IMR-90 (cell line): ENCODE data around the gene STARD8. TPM values are rescaled to one million over a fixed set of nuclear protein-coding genes. Genes with fewer than 3 reads are reported as not detected.

Experiments
- ATAC-seq: fragments of 200-7000 bp; cut with Tn5 transposase; 2 replicates; pipeline ENCODE4 v1.9.1; 2020; ENCODE audit warnings: low read depth, mild to moderate bottlenecking, moderate library complexity
- BruUV-seq: library from RNA; stranded (reverse); fragments of 400-500 nt; replicated peaks from 2 replicates; lab custom pipeline; 2021; lab: Mats Ljungman, UMichigan
- CTCF ChIA-PET: fragments of 300-600 bp; formaldehyde crosslinking; extraction: SDS; loops from one replicate; lab custom pipeline; 2021; ENCODE audit warnings: antibody characterized with exemption; lab: Yijun Ruan, JAX
- POLR2A ChIA-PET: fragments of 300-600 bp; sonication (Branson Sonifier 250); formaldehyde crosslinking; loops from one replicate; lab custom pipeline; 2022; ENCODE audit warnings: antibody characterized with exemption; ENCODE audit not compliant: unreplicated experiment; lab: Charles Lee
- DNase-seq: peaks from one replicate; pipeline ENCODE4 v3.0.0; 2013
- H2AFZ ChIP-seq: replicated peaks from 2 replicates; pipeline ENCODE3; 2013; ENCODE audit warnings: low read length, mild to moderate bottlenecking; ENCODE audit not compliant: poor library complexity
- H2AK5ac ChIP-seq: 2 replicates; pipeline ENCODE4 v1.6.1; 2013; ENCODE audit warnings: low read depth, low read length, inconsistent platforms
- H2AK9ac ChIP-seq: replicated peaks from 2 replicates; pipeline ENCODE3; 2013; ENCODE audit warnings: mild to moderate bottlenecking, low read depth, low read length, moderate library complexity; ENCODE audit not compliant: poor library complexity
- H2BK120ac ChIP-seq: 2 replicates; pipeline ENCODE4 v1.6.1; 2013; ENCODE audit warnings: low read depth, low read length, inconsistent platforms
- H2BK15ac ChIP-seq: 3 replicates; pipeline ENCODE4 v1.6.1; 2013; ENCODE audit warnings: low read depth, low read length, inconsistent platforms
- H2BK20ac ChIP-seq: 2 replicates; pipeline ENCODE4 v1.6.1; 2013; ENCODE audit warnings: low read depth, mild to moderate bottlenecking, inconsistent platforms, low read length, moderate library complexity
- H2BK5ac ChIP-seq: 2 replicates; pipeline ENCODE4 v1.6.1; 2013; ENCODE audit warnings: mild to moderate bottlenecking, low read depth, low read length, inconsistent platforms; ENCODE audit not compliant: poor library complexity, severe bottlenecking
- H3K14ac ChIP-seq: replicated peaks from 2 replicates; pipeline ENCODE4 v1.6.1; 2013; ENCODE audit warnings: low read depth, low read length, inconsistent platforms
- H3K18ac ChIP-seq: 2 replicates; pipeline ENCODE4 v1.6.1; 2013; ENCODE audit warnings: low read depth, low read length, control low read depth
- H3K23ac ChIP-seq: 2 replicates; pipeline ENCODE4 v1.6.1; 2013; ENCODE audit warnings: low read depth, low read length, inconsistent platforms
- H3K27ac ChIP-seq: 2 replicates; pipeline ENCODE4 v1.5.1; 2013; ENCODE audit warnings: mild to moderate bottlenecking, control low read depth, low read length; ENCODE audit not compliant: insufficient read depth
- H3K27me3 ChIP-seq: 2 replicates; pipeline ENCODE4 v1.6.1; 2013; ENCODE audit warnings: low read length; ENCODE audit not compliant: control insufficient read depth, insufficient read depth
- H3K36me3 ChIP-seq: 2 replicates; pipeline ENCODE4 v1.6.1; 2013; ENCODE audit warnings: low read length, mixed read lengths; ENCODE audit not compliant: control insufficient read depth, insufficient read depth
- H3K4ac ChIP-seq: 2 replicates; pipeline ENCODE4 v1.6.1; 2013; ENCODE audit warnings: low read depth, low read length, inconsistent platforms
- H3K4me1 ChIP-seq: 2 replicates; pipeline ENCODE4 v1.6.1; 2013; ENCODE audit warnings: low read length, mixed read lengths; ENCODE audit not compliant: control insufficient read depth, insufficient read depth
- H3K4me2 ChIP-seq: 2 replicates; pipeline ENCODE4 v1.6.1; 2013; ENCODE audit warnings: low read depth, mild to moderate bottlenecking, control low read depth, low read length, moderate library complexity
- H3K4me3 ChIP-seq: 2 replicates; pipeline ENCODE4 v1.5.1; 2013; ENCODE audit warnings: low read depth, mild to moderate bottlenecking, control low read depth, low read length, moderate library complexity; ENCODE audit not compliant: insufficient read depth
- H3K56ac ChIP-seq: 2 replicates; pipeline ENCODE4 v1.6.1; 2013; ENCODE audit warnings: low read length, inconsistent platforms; ENCODE audit not compliant: insufficient read depth; ENCODE audit errors: extremely low read depth
- H3K79me1 ChIP-seq, 2 experiments: 2 replicates each; pipeline ENCODE4 v1.6.1; 2013; ENCODE audit warnings: low read length in 2 of 2, inconsistent platforms in 1 of 2, low read depth in 1 of 2
- H3K9ac ChIP-seq: 2 replicates; pipeline ENCODE4 v1.6.1; 2013; ENCODE audit warnings: low read depth, low read length, control low read depth
- H3K9me1 ChIP-seq: 2 replicates; pipeline ENCODE4 v1.6.1; 2013; ENCODE audit warnings: low read length, inconsistent platforms; ENCODE audit not compliant: insufficient read depth
- H3K9me3 ChIP-seq: 2 replicates; pipeline ENCODE4 v1.6.1; 2013; ENCODE audit warnings: low read length; ENCODE audit not compliant: control insufficient read depth, insufficient read depth
- H4K20me1 ChIP-seq: 2 replicates; pipeline ENCODE4 v1.6.1; 2013; ENCODE audit warnings: low read length, inconsistent platforms; ENCODE audit not compliant: insufficient read depth
- H4K5ac ChIP-seq: 2 replicates; pipeline ENCODE4 v1.6.1; 2013; ENCODE audit warnings: mild to moderate bottlenecking, low read depth, low read length, control low read depth
- H4K8ac ChIP-seq, 2 experiments: 2 replicates each; pipeline ENCODE4 v1.6.1; 2013; ENCODE audit warnings: low read depth in 2 of 2, low read length in 2 of 2, control low read depth in 1 of 2, inconsistent platforms in 1 of 2
- H4K91ac ChIP-seq: 2 replicates; pipeline ENCODE4 v1.6.1; 2013; ENCODE audit warnings: low read depth, low read length, inconsistent platforms; ENCODE audit not compliant: insufficient read depth
- MAFK ChIP-seq: IDR thresholded peaks from 2 replicates; pipeline ENCODE4 v1.6.1; 2012; ENCODE audit warnings: low read depth, low read length, improper control_type of control experiment
- RAD21 ChIP-seq: IDR thresholded peaks from 2 replicates; pipeline ENCODE4 v1.6.1; 2012; ENCODE audit warnings: low read length, improper control_type of control experiment
- RFX5 ChIP-seq: IDR thresholded peaks from 2 replicates; pipeline ENCODE4 v1.8.0; 2012; ENCODE audit warnings: low read depth, mild to moderate bottlenecking, low read length, moderate library complexity
- SMC3 ChIP-seq: fragments of 150-350 bp; IDR thresholded peaks from 2 replicates; pipeline ENCODE4 v1.6.1; 2016; ENCODE audit warnings: low read depth, mild to moderate bottlenecking, antibody characterized with exemption, low read length, moderate library complexity
- WGBS, 2 experiments: methylation state at CpG; one replicate each; pipeline versions ENCODE4 v1.1.5 to v1.1.7; 2013; ENCODE audit warnings: missing lambda C conversion rate in 2 of 2; ENCODE audit not compliant: insufficient read length in 1 of 2; ENCODE audit errors: extremely low coverage in 2 of 2; 5-methylcytosine and 5-hydroxymethylcytosine counted together
- dilution Hi-C: fragments of 300-500 bp; cut with HindIII; formaldehyde crosslinking; loops from one replicate; pipeline ENCODE4 v1.14.3; 2018; ENCODE audit warnings: low sequenced_read_pairs; ENCODE audit not compliant: unreplicated experiment
- in situ Hi-C: fragments of 300-500 bp; cut with MboI; formaldehyde crosslinking; loops from 3 replicates; pipeline ENCODE4 v1.14.3; 2019; ENCODE audit warnings: low sequenced_read_pairs, inconsistent platforms, mixed read lengths
- intact Hi-C: fragments of 100-400 bp; cut with micrococcal nuclease; formaldehyde crosslinking; loops from 2 replicates; pipeline ENCODE4 v1.10.0; 2022
- polyA plus RNA-seq, 3 experiments: library from polyadenylated mRNA; depleted of rRNA; stranded (reverse); fragments of >200 nt; gene quantifications; 2 replicates each; pipeline ENCODE4 v1.2.3, GENCODE V29; 2012; ENCODE audit warnings: low replicate concordance in 1 of 3
- total RNA-seq: library from RNA; depleted of rRNA; stranded (reverse); fragments of >200 nt; gene quantifications from 2 replicates; pipeline ENCODE4 v1.2.3, GENCODE V29; 2012
- TF ChIP-seq, protein P1 (sequence below): fragments of 150-350 bp; IDR thresholded peaks from 2 replicates; pipeline ENCODE4 v1.6.1; 2017; ENCODE audit warnings: mild to moderate bottlenecking, antibody characterized with exemption, low read length, low read depth
- TF ChIP-seq, protein P2 (sequence below): fragments of 150-350 bp; IDR thresholded peaks from 2 replicates; pipeline ENCODE4 v1.6.1; 2016; ENCODE audit warnings: low read depth, mild to moderate bottlenecking, low read length, moderate library complexity, borderline replicate concordance

STARD8 gene
- total and polyA plus RNA-seq, 2 of the 4 experiments (the other 2 are of a cell fraction): 1.6 to 2.3 TPM

DNA sequence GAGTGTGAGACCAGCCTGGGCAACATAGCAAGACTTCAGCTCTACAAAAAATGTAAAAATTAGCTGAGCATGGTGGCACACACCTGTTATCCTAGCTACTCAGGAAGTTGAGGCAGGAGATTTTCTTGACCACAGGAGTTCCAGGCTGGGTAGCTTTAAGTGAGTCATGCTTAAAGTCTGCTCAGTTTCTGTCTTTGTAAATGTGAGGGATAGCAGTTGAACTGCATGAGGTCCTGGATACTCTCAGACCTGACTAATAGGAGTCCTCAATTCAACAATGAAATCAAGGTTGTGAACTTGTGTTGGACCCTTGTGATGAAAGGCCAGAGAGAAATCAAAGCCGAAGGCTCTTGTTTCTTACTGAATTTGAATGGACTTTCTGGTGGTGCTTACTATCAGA lies 45.2 kb downstream of the STARD8 start:
- H3K9me3 ChIP-seq: no peaks in the 10 kb centered on the region
- H4K20me1 ChIP-seq: no peaks in the 10 kb centered on the region
- no peak for ATAC-seq
- H3K4me2 ChIP-seq: no peak overlapping the region
- no peak overlapping the region for H2AFZ ChIP-seq
- no peak overlapping the region for H2AK9ac ChIP-seq
- no peaks in the 10 kb centered on the region for H3K36me3 ChIP-seq
- H3K23ac ChIP-seq: no peak overlapping the region
- no peak overlapping the region for H2AK5ac ChIP-seq
- H3K27me3 ChIP-seq: peaks cover 8% of the 10 kb centered on the region; the same call in 1 of the 2 replicates
- no peak overlapping the region for H3K14ac ChIP-seq
- POLR2A ChIA-PET: no interaction called here
- no peak overlapping the region for H4K8ac ChIP-seq
- intact Hi-C loops (no loop called here), in situ Hi-C loops (no loop called here), dilution Hi-C loops (no loop called here)
- H3K18ac ChIP-seq: no peak overlapping the region
- no peaks in the 10 kb centered on the region; the same call in 1 of the 2 replicates for H3K9me1 ChIP-seq
- no peak overlapping the region for H3K4ac ChIP-seq
- H3K4me3 ChIP-seq: no peak overlapping the region
- no peak overlapping the region for H2BK120ac ChIP-seq
- no peak overlapping the region for H3K9ac ChIP-seq
- DNase-seq: peak; percentile 53
- H2BK20ac ChIP-seq: no peak overlapping the region
- no TSS peak for BruUV-seq
- H3K4me1 ChIP-seq: no peaks in the 10 kb centered on the region
- H3K79me1 ChIP-seq: no peaks in the 10 kb centered on the region
- no peak for TF ChIP-seq RAD21
- no peak for TF ChIP-seq SMC3
- TF ChIP-seq, protein P1, sequence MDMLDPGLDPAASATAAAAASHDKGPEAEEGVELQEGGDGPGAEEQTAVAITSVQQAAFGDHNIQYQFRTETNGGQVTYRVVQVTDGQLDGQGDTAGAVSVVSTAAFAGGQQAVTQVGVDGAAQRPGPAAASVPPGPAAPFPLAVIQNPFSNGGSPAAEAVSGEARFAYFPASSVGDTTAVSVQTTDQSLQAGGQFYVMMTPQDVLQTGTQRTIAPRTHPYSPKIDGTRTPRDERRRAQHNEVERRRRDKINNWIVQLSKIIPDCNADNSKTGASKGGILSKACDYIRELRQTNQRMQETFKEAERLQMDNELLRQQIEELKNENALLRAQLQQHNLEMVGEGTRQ: no peak
- TF ChIP-seq MAFK: no peak
- TF ChIP-seq, protein P2, sequence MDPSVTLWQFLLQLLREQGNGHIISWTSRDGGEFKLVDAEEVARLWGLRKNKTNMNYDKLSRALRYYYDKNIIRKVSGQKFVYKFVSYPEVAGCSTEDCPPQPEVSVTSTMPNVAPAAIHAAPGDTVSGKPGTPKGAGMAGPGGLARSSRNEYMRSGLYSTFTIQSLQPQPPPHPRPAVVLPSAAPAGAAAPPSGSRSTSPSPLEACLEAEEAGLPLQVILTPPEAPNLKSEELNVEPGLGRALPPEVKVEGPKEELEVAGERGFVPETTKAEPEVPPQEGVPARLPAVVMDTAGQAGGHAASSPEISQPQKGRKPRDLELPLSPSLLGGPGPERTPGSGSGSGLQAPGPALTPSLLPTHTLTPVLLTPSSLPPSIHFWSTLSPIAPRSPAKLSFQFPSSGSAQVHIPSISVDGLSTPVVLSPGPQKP: no peak
- no peak for TF ChIP-seq RFX5
- CTCF ChIA-PET: no interaction called here
- no CpG with 5 or more reads among the region's 1 CpG for WGBS, 2 experiments
- no peak overlapping the region for H4K5ac ChIP-seq
- no peak overlapping the region for H3K27ac ChIP-seq
- H2BK15ac ChIP-seq: no peak overlapping the region
- H2BK5ac ChIP-seq: no peak overlapping the region
- no peak overlapping the region for H3K56ac ChIP-seq
- no peak overlapping the region for H4K91ac ChIP-seq
